ENCODE data around the gene CMSS1.

The CMSS1 gene

DNA sequence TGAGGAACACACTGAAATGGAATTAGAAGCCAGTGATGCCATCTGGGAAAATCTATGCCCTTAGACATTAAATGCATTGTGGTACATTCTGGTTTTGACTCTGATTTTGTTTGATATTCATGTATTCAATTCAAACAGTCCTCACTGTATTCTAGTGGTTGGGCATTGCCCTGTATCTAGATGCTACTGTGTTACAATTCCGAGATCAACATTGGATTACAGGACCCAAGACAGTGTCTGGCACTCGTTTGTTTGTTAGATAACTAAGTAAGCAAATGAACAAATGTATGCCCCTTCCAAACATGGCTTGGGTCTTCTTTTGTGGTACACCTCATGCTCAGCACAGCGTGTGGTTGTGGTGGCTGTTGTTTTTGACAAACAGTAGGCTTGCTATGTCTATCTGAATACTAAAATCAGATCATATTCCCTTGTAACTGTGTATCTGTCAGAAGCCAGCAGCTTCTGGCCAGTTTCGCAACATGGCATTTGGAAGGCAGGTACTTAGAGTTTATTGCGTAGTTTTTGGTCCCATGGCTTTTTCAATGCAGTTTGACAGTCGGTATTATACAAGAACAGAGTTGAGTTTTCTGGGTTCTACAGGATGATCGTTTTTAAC is 290.9 kb downstream of the CMSS1 start (continued):
- TF ChIP-seq, protein P1, sequence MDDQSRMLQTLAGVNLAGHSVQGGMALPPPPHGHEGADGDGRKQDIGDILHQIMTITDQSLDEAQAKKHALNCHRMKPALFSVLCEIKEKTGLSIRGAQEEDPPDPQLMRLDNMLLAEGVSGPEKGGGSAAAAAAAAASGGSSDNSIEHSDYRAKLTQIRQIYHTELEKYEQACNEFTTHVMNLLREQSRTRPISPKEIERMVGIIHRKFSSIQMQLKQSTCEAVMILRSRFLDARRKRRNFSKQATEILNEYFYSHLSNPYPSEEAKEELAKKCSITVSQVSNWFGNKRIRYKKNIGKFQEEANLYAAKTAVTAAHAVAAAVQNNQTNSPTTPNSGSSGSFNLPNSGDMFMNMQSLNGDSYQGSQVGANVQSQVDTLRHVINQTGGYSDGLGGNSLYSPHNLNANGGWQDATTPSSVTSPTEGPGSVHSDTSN (CRISPR knock-in tag; IDR thresholded peaks at IDR 0.05) = no peak
- TF ChIP-seq, protein P2, sequence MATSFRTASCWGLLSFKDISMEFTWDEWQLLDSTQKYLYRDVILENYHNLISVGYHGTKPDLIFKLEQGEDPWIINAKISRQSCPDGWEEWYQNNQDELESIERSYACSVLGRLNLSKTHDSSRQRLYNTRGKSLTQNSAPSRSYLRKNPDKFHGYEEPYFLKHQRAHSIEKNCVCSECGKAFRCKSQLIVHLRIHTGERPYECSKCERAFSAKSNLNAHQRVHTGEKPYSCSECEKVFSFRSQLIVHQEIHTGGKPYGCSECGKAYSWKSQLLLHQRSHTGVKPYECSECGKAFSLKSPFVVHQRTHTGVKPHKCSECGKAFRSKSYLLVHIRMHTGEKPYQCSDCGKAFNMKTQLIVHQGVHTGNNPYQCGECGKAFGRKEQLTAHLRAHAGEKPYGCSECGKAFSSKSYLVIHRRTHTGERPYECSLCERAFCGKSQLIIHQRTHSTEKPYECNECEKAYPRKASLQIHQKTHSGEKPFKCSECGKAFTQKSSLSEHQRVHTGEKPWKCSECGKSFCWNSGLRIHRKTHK (tag by site-specific recombination; IDR thresholded peaks at IDR 0.05) = no peak
- TF ChIP-seq SP2 (tag by site-specific recombination; IDR thresholded peaks at IDR 0.05) (no peak), ZBTB17 (tag by site-specific recombination; IDR thresholded peaks at IDR 0.05) (no peak), ZNF366 (tag by site-specific recombination; conservative IDR thresholded peaks at IDR 0.05) (no peak), KLF1 (tag by site-specific recombination; IDR thresholded peaks at IDR 0.05) (no peak), ZNF184 (tag by site-specific recombination; IDR thresholded peaks at IDR 0.05) (no peak), ZNF223 (tag by site-specific recombination; IDR thresholded peaks at IDR 0.05) (no peak), ZNF747 (tag by site-specific recombination; IDR thresholded peaks at IDR 0.05) (no peak)
- TF ChIP-seq, protein P3, sequence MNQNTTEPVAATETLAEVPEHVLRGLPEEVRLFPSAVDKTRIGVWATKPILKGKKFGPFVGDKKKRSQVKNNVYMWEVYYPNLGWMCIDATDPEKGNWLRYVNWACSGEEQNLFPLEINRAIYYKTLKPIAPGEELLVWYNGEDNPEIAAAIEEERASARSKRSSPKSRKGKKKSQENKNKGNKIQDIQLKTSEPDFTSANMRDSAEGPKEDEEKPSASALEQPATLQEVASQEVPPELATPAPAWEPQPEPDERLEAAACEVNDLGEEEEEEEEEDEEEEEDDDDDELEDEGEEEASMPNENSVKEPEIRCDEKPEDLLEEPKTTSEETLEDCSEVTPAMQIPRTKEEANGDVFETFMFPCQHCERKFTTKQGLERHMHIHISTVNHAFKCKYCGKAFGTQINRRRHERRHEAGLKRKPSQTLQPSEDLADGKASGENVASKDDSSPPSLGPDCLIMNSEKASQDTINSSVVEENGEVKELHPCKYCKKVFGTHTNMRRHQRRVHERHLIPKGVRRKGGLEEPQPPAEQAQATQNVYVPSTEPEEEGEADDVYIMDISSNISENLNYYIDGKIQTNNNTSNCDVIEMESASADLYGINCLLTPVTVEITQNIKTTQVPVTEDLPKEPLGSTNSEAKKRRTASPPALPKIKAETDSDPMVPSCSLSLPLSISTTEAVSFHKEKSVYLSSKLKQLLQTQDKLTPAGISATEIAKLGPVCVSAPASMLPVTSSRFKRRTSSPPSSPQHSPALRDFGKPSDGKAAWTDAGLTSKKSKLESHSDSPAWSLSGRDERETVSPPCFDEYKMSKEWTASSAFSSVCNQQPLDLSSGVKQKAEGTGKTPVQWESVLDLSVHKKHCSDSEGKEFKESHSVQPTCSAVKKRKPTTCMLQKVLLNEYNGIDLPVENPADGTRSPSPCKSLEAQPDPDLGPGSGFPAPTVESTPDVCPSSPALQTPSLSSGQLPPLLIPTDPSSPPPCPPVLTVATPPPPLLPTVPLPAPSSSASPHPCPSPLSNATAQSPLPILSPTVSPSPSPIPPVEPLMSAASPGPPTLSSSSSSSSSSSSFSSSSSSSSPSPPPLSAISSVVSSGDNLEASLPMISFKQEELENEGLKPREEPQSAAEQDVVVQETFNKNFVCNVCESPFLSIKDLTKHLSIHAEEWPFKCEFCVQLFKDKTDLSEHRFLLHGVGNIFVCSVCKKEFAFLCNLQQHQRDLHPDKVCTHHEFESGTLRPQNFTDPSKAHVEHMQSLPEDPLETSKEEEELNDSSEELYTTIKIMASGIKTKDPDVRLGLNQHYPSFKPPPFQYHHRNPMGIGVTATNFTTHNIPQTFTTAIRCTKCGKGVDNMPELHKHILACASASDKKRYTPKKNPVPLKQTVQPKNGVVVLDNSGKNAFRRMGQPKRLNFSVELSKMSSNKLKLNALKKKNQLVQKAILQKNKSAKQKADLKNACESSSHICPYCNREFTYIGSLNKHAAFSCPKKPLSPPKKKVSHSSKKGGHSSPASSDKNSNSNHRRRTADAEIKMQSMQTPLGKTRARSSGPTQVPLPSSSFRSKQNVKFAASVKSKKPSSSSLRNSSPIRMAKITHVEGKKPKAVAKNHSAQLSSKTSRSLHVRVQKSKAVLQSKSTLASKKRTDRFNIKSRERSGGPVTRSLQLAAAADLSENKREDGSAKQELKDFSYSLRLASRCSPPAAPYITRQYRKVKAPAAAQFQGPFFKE (tag by site-specific recombination; IDR thresholded peaks at IDR 0.05; ENCODE audit: borderline replicate concordance) = no peak
- TF ChIP-seq, protein P4, sequence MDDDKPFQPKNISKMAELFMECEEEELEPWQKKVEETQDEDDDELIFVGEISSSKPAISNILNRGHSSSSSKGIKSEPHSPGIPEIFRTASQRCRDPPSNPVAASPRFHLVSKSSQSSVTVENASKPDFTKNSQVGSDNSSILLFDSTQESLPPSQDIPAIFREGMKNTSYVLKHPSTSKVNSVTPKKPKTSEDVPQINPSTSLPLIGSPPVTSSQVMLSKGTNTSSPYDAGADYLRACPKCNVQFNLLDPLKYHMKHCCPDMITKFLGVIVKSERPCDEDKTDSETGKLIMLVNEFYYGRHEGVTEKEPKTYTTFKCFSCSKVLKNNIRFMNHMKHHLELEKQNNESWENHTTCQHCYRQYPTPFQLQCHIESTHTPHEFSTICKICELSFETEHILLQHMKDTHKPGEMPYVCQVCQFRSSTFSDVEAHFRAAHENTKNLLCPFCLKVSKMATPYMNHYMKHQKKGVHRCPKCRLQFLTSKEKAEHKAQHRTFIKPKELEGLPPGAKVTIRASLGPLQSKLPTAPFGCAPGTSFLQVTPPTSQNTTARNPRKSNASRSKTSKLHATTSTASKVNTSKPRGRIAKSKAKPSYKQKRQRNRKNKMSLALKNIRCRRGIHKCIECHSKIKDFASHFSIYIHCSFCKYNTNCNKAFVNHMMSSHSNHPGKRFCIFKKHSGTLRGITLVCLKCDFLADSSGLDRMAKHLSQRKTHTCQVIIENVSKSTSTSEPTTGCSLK (tag by site-specific recombination; IDR thresholded peaks at IDR 0.05) = no peak

DNA sequence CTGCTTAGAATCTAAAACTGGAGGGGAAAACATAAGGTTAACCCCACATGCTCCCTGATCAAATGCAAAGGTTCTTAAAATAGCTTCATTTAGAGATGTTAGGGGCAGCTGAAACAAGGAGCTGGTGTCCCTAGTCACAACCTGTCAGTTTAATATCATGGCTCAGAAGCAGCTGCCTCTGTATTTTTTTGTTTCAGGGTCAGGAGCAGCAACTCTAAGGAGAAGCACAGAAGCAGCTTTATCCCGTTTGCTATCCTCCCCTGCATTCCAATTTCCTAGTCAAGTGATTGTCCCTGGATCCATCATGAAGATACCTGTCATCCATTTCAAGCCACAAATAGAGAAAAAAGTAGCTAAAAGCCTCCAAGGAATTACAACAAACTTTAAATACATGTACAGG is 292.5 kb downstream of the CMSS1 start:
- CTCF ChIA-PET = interaction anchor here (0.6 to 1.1 kb wide), 2 partner anchors 26 to 39 kb away, joined by 3 read pairs; no protein-coding TSS in a partner anchor
- no peak overlapping the region for H3K4me3 ChIP-seq (ENCODE audit: low read depth, low read length)
- H3K4me1 ChIP-seq (ENCODE audit: control insufficient read depth, insufficient read depth, low read length) = peaks cover 17% of the 10 kb centered on the region
- TF ChIP-seq, protein P5, sequence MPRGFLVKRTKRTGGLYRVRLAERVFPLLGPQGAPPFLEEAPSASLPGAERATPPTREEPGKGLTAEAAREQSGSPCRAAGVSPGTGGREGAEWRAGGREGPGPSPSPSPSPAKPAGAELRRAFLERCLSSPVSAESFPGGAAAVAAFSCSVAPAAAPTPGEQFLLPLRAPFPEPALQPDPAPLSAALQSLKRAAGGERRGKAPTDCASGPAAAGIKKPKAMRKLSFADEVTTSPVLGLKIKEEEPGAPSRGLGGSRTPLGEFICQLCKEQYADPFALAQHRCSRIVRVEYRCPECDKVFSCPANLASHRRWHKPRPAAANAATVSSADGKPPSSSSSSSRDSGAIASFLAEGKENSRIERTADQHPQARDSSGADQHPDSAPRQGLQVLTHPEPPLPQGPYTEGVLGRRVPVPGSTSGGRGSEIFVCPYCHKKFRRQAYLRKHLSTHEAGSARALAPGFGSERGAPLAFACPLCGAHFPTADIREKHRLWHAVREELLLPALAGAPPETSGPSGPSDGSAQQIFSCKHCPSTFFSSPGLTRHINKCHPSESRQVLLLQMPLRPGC (tag by site-specific recombination; IDR thresholded peaks at IDR 0.05) = no peak
- TF ChIP-seq ZNF202 (tag by site-specific recombination; IDR thresholded peaks at IDR 0.05; ENCODE audit: borderline replicate concordance) (no peak), ZNF133 (tag by site-specific recombination; IDR thresholded peaks at IDR 0.05) (no peak), ZNF792 (tag by site-specific recombination; IDR thresholded peaks at IDR 0.05) (no peak)
- no peak overlapping the region for H3K27ac ChIP-seq (ENCODE audit: extremely low read depth, low read depth, low read length)
- no peaks in the 10 kb centered on the region for H3K9me3 ChIP-seq (ENCODE audit: control insufficient read depth, insufficient read depth, low read depth, low read length)
- no peaks in the 10 kb centered on the region for H3K36me3 ChIP-seq (ENCODE audit: control insufficient read depth in 2 of 2, insufficient read depth in 1 of 2, low read length in 2 of 2)
- POLR2A ChIA-PET = no interaction called here
